HG02840 (cell line): ENCODE data around the gene RNF103.
"Not testable (repeated sequence)": the region's sequence is repeated elsewhere in the genome, so short reads cannot be mapped to it uniquely, and the experiment has no call there.

Experiments
- ATAC-seq: cut with Tn5 transposase; IDR thresholded peaks from one replicate; pipeline ENCODE4 v1.9.1; 2021; ENCODE audit warnings: mild to moderate bottlenecking, moderate library complexity, moderate number of reproducible peaks; ENCODE audit not compliant: unreplicated experiment, low FRiP score

The RNF103 gene

DNA sequence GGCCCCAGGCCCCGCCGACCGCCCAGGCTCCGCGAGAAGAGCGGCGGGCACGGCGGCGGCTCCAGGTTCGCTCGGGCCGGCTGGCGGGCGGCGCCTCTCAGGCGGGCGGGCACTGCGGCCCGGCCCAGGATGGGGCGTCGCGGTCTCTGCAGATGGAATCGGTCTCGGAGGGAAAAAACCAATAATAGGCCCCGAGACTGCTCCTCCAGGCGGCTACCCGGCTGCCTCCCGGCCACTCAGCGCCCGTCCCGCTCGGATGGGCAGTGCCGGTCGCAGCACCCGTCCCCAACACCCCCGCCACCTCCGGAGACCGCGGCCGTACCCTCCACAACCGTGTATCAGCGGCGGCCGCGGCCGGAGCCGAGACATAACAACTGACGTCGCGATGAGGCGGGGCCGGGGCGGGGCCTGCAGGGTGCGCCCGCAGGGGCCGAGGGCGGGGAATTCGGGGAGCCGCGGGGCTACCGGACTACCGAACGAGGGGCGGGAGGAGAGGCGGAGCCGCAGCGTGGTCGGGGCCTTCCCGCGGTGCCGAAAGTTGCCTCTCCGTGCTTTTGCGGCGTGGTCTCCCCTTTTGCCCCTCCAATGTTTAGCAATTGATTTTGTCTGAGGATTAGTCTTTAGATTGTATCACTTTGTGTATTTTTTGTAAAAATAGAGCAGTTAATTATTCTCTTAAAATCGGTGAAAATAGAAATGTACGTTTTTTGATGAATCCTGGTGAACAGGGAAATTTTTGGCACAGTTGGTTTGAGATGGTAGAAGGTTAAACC, at the start of gene RNF103:
RNF103 (minus strand) TSS at position 372 of the 773 bp plus-strand sequence. CDS start 979 bp downstream, outside the sequence.
- ATAC-seq = peak; percentile 88

DNA sequence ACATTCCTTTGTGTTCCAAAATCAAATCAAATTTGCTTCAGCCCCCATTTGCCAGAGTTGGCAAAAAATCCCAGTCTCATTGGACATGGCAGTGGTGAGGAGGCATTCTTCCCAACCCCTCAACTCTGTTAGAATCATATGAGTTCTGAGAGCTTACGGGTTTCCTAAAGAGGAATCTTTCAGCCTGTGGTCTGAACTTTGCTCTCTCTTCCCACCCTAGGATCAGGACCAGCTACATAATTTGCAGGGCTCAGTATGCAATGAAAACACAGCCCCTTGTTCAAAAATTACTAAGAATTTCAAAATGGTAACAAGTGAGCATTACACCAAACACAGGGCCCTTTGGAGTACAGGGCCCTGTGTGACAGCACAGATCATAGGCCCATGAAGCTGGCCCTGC, 49.3 kb upstream of the RNF103 start:
- ATAC-seq = no peak

DNA sequence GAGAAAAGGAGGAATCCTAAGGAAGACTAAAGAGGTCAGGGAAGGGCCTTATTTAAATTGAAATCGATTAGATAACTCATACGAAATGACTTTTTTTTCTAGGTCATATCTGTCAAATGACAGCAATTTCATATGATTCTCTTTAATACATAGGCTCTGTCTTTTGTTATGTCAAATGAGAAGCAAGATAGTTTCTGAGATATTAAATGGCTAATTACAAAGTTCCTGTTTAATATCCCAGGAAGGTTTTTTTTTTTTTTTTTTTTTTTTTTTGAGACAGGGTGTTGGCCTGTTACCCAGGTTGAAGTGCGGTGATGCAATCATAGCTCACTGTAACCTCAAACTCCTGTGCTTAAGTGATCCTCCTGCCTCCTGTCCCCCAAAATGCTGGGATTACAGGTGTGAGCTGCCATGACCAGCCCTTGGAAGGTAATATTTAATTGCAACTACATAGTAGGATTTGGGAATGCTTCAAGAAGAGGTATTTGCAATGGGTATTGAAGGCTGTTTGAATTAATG, 48.4 kb upstream of the RNF103 start:
- ATAC-seq = no peak

DNA sequence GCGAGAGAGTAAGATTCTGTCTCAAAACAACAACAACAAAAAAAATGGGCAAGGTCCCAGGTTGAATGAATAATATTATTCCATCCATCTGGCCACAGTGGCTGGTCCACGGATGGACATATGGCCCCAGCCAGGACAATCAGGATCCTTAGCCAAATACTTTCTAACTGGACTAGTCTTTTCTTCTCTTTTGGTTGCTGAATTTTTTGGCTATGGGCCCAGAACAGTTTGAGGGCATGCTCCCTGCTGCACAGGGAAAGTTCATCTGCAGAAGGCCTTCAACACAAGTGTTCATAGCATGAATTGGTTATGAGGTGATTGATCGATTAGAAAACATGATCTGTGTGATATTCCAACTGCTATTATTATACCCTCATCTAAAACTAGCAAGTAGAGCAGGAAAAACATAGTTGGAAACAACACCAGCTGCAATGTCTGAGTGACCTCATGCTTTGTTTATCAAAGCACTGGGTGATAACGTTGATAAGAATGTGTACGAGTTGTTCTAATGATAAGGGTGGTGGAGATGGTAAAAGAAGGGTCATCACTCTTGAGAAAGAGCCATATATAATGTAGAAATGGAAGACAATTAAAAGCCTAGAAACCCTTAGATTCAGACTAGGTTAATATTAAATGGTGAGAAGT, 47.8 kb upstream of the RNF103 start:
- ATAC-seq = no peak

DNA sequence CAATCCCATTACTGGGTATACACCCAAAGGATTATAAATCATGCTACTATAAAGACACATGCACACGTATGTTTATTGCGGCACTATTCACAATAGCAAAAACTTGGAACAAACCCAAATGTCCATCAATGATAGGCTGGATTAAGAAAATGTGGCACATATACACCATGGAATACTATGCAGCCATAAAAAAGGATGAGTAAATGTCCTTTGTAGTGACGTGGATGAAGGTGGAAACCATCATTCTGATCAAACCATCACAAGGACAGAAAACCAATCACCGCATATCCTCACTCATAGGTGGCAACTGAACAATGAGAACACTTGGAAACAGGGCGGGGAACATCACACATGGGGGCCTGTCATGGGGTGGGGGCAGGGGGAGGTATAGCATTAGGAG, 45.7 kb upstream of the RNF103 start:
- ATAC-seq = not testable (repeated sequence)

GRCh38 chr2:86661333-86661732, 37.7 kb upstream of the RNF103 start:
- ATAC-seq = no peak

- no peak for ATAC-seq
Observed at GRCh38 chr2:86650188-86650587, 26.5 kb upstream of the RNF103 start.

DNA sequence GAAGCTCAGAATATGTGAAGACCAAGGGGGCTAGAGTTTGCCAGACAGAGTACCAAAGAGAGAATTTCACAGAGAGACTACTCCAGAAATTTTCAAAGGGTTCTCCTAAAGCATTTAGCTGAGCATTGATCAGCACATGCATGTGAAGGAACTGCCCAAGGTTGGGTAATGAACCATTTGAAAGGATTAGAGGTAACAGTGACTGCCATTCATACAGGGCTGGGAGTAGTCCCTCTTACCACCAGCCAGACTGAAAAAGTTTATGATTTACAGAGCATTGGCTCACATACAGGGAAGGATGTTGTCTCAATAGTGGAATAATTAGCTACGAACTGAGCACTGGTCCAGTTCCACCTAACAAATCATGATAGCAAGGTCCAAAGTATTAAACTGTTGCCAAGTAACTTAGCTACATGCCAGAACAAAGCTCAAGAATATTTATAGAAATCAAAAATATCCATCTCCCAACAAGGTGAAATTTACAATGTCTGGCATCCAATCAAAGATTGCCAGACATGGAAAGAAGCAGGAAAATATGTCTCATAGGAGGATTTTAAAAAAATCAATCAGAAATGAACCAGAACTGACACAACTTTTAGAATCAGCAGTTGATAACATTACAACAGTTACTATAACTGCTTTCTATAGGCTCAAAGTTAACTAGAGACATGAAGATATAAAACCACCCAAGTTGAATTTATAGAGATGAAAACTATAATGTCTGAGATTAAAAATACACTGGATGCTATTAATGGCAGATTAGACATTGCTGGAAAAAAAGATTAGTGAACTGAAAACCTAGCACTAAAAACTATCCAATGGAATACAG, 25.7 kb upstream of the RNF103 start:
- no peak for ATAC-seq

DNA sequence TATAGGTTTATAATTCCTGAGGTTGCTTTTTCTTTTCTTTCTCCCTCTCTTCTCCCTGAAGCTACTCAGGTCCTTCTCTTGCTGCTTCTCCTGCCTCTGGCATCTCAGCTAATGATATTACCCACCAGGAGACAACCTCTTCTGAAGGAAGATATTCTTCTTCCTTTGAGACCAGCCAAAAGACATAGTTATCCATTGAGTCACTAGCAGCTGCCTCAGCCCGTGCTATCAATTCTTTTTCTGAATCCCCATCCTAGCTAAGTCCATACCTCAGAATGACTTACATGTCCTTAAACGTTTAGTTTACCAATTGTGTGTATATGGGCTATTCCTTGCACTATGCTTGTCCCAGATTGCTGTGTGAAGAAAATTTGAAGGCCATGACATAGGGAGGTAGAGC, 25.0 kb upstream of the RNF103 start:
- no peak for ATAC-seq

DNA sequence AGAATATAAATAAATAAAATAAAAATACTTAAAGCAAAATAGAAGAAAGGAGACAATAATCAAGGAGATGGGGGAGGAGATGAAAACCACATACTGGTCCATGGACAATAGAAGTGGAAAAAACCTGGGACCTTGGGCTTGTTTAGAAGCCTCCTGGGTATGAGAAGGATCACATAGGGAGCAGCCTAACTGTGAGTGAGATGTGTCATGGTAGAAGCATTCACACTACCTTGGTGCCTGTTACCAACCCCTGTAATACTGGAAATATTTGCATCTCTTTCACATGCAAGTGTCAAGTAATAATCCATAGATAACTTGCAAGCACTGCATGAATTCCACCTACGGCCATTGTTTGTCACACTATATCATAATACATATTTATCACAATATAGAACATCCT, 23.2 kb upstream of the RNF103 start:
- no peak for ATAC-seq

DNA sequence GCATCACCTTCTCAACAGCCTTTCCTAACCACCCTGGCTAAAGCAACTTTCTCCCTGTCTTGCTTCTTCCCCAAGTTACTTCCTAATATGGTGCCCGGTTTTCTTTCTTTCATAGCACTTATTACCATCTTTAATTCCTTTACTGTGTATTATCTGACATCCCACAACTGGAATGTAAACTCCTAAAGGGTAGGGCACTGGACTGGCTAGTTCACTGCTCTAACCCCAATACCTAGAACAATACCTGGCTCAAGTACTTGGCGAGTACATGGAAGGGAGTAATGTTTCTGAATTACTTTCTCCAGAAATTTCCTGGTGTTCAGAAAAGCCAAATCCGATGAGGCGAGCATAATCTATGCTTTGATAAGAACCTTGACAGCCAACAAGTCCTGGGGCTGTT, 22.7 kb upstream of the RNF103 start:
- ATAC-seq = no peak

GRCh38 chr2:86645752-86646151, 22.1 kb upstream of the RNF103 start:
- ATAC-seq = no peak

DNA sequence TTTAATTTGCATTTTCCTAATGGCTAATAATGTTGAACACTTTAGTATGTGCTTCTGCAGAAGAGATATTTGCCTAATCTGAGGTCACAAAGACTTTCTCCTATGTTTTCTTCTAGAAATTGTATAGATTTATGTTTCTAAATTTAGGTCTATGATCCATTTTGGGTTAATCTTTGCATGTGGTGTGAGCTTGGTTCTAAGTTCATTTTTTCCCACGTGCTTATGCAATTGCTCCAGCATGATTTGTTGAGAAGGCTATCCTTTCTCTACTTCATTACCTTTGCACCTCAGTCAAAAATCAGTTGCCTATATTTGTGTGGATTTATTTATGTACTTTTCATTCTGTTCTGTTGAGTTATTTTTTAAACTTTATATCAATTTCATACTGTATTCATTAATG, 15.0 kb upstream of the RNF103 start:
- no peak for ATAC-seq

GRCh38 chr2:86636842-86637241, 13.2 kb upstream of the RNF103 start:
- no peak for ATAC-seq

DNA sequence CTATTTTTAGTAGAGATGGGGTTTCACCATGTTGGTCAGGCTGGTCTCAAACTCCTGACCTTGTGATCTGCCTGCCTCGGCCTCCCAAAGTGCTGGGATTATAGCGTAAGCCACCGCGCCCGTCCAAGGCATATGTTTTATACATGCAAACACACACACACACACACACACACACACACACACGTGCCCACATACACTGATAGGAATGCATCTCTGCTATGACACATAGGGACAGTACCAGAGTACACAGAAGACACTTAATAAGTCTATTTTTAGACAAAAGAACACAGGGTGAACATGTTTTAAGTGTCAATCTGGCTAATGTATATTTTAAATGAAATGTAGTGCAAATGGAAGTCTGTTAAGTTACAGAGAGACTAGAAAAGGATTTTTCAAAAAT, 10.7 kb upstream of the RNF103 start:
- no peak for ATAC-seq

- no peak for ATAC-seq
Observed at GRCh38 chr2:86633155-86633651, 9.5 kb upstream of the RNF103 start.

- no peak for ATAC-seq
Observed at GRCh38 chr2:86632672-86633071, 9.0 kb upstream of the RNF103 start.

- ATAC-seq = no peak
Observed at GRCh38 chr2:86631846-86632485, 8.3 kb upstream of the RNF103 start.

GRCh38 chr2:86628091-86628522, 4.4 kb upstream of the RNF103 start:
- ATAC-seq = no peak

- no peak for ATAC-seq
Observed at GRCh38 chr2:86627550-86627949, 3.9 kb upstream of the RNF103 start.
